DND-41 (cell line): ENCODE measurements around the gene TECPR1.

ENCODE experiments used
- ATAC-seq: fragments of 200-7000 bp; cut with Tn5 transposase; 3 replicates; pipeline ENCODE4 v1.9.1; 2021; ENCODE audit warnings: low read depth; ENCODE audit not compliant: insufficient read depth
- DNase-seq: peaks from one replicate; pipeline ENCODE4 v3.0.0-alpha.2; 2020
- H2AFZ ChIP-seq: 2 replicates; pipeline ENCODE4 v1.6.0; 2012; ENCODE audit warnings: low read depth, low read length
- H3K27ac ChIP-seq: 2 replicates; pipeline ENCODE4 v1.5.1; 2012; ENCODE audit warnings: low read length, inconsistent platforms
- H3K27me3 ChIP-seq: fragments of 200-600 bp; sonication (generic); 2 replicates; pipeline ENCODE4 v1.6.0; 2012; ENCODE audit warnings: low read length, mild to moderate bottlenecking, inconsistent platforms; ENCODE audit not compliant: insufficient read depth, poor library complexity
- H3K36me3 ChIP-seq: 2 replicates; pipeline ENCODE4 v1.5.1; 2012; ENCODE audit warnings: low read length, inconsistent platforms; ENCODE audit not compliant: insufficient read depth
- H3K4me1 ChIP-seq: 2 replicates; pipeline ENCODE4 v1.5.1; 2012; ENCODE audit warnings: mild to moderate bottlenecking, low read length; ENCODE audit not compliant: insufficient read depth
- H3K4me2 ChIP-seq: 2 replicates; pipeline ENCODE4 v1.6.0; 2012; ENCODE audit warnings: mild to moderate bottlenecking, moderate library complexity, low read length, inconsistent platforms; ENCODE audit not compliant: insufficient read depth
- H3K4me3 ChIP-seq, 2 experiments: fragments of 200-600 bp in 1 of 2; shearing (Covaris generic) in 1 of 2; 2 replicates each; pipeline ENCODE4 v1.5.1; 2012 to 2016; ENCODE audit warnings: inconsistent platforms in 2 of 2, low read length in 2 of 2, mild to moderate bottlenecking in 2 of 2, low read depth in 1 of 2, moderate library complexity in 1 of 2
- H3K79me2 ChIP-seq: 2 replicates; pipeline ENCODE4 v1.6.0; 2012; ENCODE audit warnings: low read length, inconsistent platforms; ENCODE audit not compliant: insufficient read depth
- H3K9ac ChIP-seq: 2 replicates; pipeline ENCODE4 v1.6.0; 2012; ENCODE audit warnings: low read depth, mild to moderate bottlenecking, inconsistent platforms, low read length, moderate library complexity
- H3K9me3 ChIP-seq: 2 replicates; pipeline ENCODE4 v1.5.1; 2012; ENCODE audit warnings: low read length, moderate library complexity, mild to moderate bottlenecking, inconsistent platforms; ENCODE audit not compliant: insufficient read depth, severe bottlenecking
- H4K20me1 ChIP-seq: 2 replicates; pipeline ENCODE4 v1.6.0; 2012; ENCODE audit warnings: low read length; ENCODE audit not compliant: insufficient read depth
- EZH2 ChIP-seq: IDR thresholded peaks from 3 replicates; pipeline ENCODE4 v1.6.1; 2012; ENCODE audit warnings: borderline replicate concordance, low read depth, mild to moderate bottlenecking, moderate library complexity, low read length, inconsistent platforms; ENCODE audit not compliant: severe bottlenecking
- TF ChIP-seq, protein P1 (sequence below): IDR thresholded peaks from 2 replicates; pipeline ENCODE4 v1.5.1; 2012; ENCODE audit warnings: borderline replicate concordance, low read length, moderate library complexity, mild to moderate bottlenecking; ENCODE audit not compliant: poor library complexity, severe bottlenecking; ENCODE audit errors: extremely low read depth

The TECPR1 gene

DNA sequence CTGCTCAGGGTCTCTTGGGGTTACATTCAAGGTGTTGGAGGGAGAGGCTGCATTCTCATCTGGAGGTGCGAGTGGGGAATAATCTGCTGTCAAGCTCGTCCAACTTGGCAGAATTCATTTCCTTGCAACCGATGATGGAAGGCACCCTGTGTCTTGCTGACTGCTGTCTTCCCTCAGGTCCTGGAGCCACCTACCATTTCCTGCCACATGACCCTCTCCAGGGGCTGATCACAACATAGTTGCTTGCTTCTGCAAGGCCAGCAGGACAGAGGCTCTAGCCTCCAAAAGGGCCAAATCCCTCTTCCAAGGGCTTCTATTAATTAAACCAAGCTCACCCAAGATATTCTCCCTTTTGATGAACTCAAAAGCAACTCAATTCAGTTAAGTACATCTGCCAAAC is 15.3 kb upstream of the TECPR1 start:
- H3K27me3 ChIP-seq = no peaks in the 10 kb centered on the region
- TF ChIP-seq EZH2 = no peak
- TF ChIP-seq, protein P1, sequence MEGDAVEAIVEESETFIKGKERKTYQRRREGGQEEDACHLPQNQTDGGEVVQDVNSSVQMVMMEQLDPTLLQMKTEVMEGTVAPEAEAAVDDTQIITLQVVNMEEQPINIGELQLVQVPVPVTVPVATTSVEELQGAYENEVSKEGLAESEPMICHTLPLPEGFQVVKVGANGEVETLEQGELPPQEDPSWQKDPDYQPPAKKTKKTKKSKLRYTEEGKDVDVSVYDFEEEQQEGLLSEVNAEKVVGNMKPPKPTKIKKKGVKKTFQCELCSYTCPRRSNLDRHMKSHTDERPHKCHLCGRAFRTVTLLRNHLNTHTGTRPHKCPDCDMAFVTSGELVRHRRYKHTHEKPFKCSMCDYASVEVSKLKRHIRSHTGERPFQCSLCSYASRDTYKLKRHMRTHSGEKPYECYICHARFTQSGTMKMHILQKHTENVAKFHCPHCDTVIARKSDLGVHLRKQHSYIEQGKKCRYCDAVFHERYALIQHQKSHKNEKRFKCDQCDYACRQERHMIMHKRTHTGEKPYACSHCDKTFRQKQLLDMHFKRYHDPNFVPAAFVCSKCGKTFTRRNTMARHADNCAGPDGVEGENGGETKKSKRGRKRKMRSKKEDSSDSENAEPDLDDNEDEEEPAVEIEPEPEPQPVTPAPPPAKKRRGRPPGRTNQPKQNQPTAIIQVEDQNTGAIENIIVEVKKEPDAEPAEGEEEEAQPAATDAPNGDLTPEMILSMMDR = no peak
- DNase-seq (no peak), ATAC-seq (no peak)
- H3K4me1 ChIP-seq = no peaks in the 10 kb centered on the region
- H2AFZ ChIP-seq = no peak overlapping the region
- H3K4me3 ChIP-seq = no peak overlapping the region
- H3K9ac ChIP-seq = no peak overlapping the region
- no peak overlapping the region for H3K4me2 ChIP-seq
- H4K20me1 ChIP-seq = no peaks in the 10 kb centered on the region
- H3K79me2 ChIP-seq = no peaks in the 10 kb centered on the region
- H3K27ac ChIP-seq = no peak overlapping the region
- no peaks in the 10 kb centered on the region for H3K36me3 ChIP-seq
- H3K9me3 ChIP-seq = no peaks in the 10 kb centered on the region

DNA sequence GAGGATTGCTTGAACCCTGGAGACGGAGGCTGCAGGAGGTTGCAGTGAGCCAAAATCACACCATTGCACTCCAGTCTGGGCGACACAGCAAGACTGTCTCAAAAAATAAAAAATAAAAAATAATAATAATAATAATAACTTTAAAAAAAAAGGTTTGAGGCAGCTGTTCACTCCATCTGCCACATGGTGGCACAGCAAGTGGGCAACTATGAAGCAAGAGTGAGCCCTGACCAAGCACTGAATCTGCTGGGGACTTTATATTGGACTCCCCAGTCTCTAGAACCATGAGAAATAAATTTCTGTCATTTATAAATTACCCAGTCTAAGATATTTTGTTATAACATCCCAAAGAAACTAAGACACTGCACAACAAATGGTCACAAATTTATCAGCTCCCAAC is 14.8 kb upstream of the TECPR1 start:
- TF ChIP-seq, protein P1 = peak; percentile 23
- TF ChIP-seq EZH2 = no peak
- Histone ChIP-seq H3K79me2 (no peaks in the 10 kb centered on the region), H2AFZ (no peak overlapping the region), H3K4me3 (no peak overlapping the region), H3K4me2 (no peak overlapping the region), H4K20me1 (no peaks in the 10 kb centered on the region), H3K36me3 (no peaks in the 10 kb centered on the region), H3K27me3 (no peaks in the 10 kb centered on the region), H3K9ac (no peak overlapping the region), H3K4me1 (no peaks in the 10 kb centered on the region), H3K27ac (no peak overlapping the region), H3K9me3 (no peaks in the 10 kb centered on the region)
- ATAC-seq (no peak), DNase-seq (no peak)

DNA sequence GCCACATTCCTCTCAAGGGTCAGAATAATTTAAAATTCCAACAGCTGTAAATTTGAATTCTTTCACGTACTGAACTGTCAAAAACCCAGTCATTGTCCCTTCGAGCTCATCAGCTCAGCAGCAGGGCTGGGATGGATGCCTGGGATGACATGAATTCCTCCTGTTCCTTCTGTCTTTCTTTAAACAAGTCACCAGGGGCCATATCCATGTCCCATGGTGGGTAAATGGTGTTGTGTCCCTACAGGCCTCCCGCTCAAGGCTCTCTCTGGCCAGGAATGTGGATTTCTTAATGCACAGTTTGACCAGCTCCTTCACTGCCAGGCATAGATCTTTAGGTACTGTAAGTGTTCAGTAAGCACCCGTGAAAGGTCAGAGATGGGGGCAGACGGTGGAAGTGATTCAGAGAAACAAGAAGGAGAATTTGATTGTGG is 13.8 kb upstream of the TECPR1 start:
- Histone ChIP-seq H3K36me3 (peaks cover 2% of the 10 kb centered on the region; the same call in 1 of the 2 replicates), H3K9me3 (no peaks in the 10 kb centered on the region)

More for the DNA sequence above, 13.8 kb upstream of the TECPR1 start:
- no peak overlapping the region for H3K4me2 ChIP-seq
- no peaks in the 10 kb centered on the region for H4K20me1 ChIP-seq
- no peak overlapping the region for H3K4me3 ChIP-seq
- ATAC-seq (no peak), DNase-seq (no peak)
- H3K79me2 ChIP-seq = no peaks in the 10 kb centered on the region
- H3K27me3 ChIP-seq = no peaks in the 10 kb centered on the region
- H2AFZ ChIP-seq = no peak overlapping the region
- H3K4me1 ChIP-seq = no peaks in the 10 kb centered on the region
- TF ChIP-seq, protein P1 = no peak
- no peak for TF ChIP-seq EZH2
- no peak overlapping the region for H3K27ac ChIP-seq
- H3K9ac ChIP-seq = no peak overlapping the region
